Measurements from ENCODE around the gene UBASH3A. TPM values are rescaled to one million over a fixed set of nuclear protein-coding genes. Genes with fewer than 3 reads are reported as not detected.

UBASH3A gene
- polyA plus RNA-seq, 3 donors, result not detected

DNA sequence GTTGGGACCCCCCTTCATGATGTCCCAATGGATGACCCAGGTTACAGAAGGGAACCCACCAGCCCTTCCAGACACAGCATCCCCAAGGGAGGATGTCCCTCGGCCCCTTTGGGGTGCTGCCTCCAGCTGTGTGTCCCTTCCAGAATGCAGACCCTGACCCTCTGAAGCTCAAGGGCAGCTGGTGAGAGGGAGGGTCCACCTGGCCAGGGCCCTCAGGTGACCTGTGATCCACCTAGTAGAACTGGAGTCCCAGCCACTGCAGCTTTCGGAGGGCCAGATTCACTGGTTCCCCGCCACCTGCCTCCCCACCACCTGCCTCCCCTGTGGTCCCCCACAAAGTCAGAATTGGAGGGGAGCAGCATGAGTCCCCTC, 27.8 kb upstream of the UBASH3A start:
- Mint-ChIP-seq H3K9me3 (no peaks in the 10 kb centered on the region), H3K4me3 (no peak overlapping the region), H3K36me3 (no peaks in the 10 kb centered on the region), H3K27me3 (ENCODE audit: low read depth in 3 of 3) (peaks cover 3 to 8% (median 7%) of the 10 kb centered on the region in 3 donors), H3K4me1 (peaks cover 6% of the 10 kb centered on the region), H3K27ac (no peak overlapping the region)
- TF ChIP-seq, protein P1, sequence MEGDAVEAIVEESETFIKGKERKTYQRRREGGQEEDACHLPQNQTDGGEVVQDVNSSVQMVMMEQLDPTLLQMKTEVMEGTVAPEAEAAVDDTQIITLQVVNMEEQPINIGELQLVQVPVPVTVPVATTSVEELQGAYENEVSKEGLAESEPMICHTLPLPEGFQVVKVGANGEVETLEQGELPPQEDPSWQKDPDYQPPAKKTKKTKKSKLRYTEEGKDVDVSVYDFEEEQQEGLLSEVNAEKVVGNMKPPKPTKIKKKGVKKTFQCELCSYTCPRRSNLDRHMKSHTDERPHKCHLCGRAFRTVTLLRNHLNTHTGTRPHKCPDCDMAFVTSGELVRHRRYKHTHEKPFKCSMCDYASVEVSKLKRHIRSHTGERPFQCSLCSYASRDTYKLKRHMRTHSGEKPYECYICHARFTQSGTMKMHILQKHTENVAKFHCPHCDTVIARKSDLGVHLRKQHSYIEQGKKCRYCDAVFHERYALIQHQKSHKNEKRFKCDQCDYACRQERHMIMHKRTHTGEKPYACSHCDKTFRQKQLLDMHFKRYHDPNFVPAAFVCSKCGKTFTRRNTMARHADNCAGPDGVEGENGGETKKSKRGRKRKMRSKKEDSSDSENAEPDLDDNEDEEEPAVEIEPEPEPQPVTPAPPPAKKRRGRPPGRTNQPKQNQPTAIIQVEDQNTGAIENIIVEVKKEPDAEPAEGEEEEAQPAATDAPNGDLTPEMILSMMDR (IDR thresholded peaks at IDR 0.05), result no peak
- Histone ChIP-seq H3K36me3 (replicated peaks in 1 of 2; ENCODE audit: control insufficient read depth in 1 of 2, insufficient read depth in 2 of 2, low read length in 2 of 2) (no peaks in the 10 kb centered on the region), H3K4me2 (replicated peaks; ENCODE audit: extremely low read depth, low read length, poor library complexity, severe bottlenecking) (no peak overlapping the region), H3K9ac (ENCODE audit: insufficient read depth, low read length, poor library complexity, severe bottlenecking) (no peak overlapping the region), H3K4me3 (replicated peaks in 1 of 3; ENCODE audit: low read depth in 2 of 3, low read length in 3 of 3) (no peak overlapping the region), H3K79me2 (ENCODE audit: insufficient read depth, low read length) (no peaks in the 10 kb centered on the region), H3K27ac (ENCODE audit: low read depth in 1 of 2, low read length in 2 of 2) (no peak overlapping the region), H3K9me3 (replicated peaks in 1 of 2; ENCODE audit: control insufficient read depth in 1 of 2, insufficient read depth in 1 of 2, low read length in 2 of 2) (no peaks in the 10 kb centered on the region), H2AFZ (ENCODE audit: insufficient read depth, low read depth, low read length, poor library complexity, severe bottlenecking) (no peak overlapping the region), H3K27me3 (ENCODE audit: control insufficient read depth in 2 of 2, insufficient read depth in 2 of 2, low read length in 2 of 2) (no peaks in the 10 kb centered on the region), H4K20me1 (ENCODE audit: insufficient read depth, low read length) (no peaks in the 10 kb centered on the region), H3K4me1 (ENCODE audit: control insufficient read depth in 1 of 2, insufficient read depth in 2 of 2, low read length in 2 of 2) (no peaks in the 10 kb centered on the region)
- 100% methylated on average over 1 of the region's 3 CpGs for WGBS (ENCODE audit: insufficient coverage)
- no peak for DNase-seq
- intact Hi-C loops (cut with micrococcal nuclease), result no loop called here

DNA sequence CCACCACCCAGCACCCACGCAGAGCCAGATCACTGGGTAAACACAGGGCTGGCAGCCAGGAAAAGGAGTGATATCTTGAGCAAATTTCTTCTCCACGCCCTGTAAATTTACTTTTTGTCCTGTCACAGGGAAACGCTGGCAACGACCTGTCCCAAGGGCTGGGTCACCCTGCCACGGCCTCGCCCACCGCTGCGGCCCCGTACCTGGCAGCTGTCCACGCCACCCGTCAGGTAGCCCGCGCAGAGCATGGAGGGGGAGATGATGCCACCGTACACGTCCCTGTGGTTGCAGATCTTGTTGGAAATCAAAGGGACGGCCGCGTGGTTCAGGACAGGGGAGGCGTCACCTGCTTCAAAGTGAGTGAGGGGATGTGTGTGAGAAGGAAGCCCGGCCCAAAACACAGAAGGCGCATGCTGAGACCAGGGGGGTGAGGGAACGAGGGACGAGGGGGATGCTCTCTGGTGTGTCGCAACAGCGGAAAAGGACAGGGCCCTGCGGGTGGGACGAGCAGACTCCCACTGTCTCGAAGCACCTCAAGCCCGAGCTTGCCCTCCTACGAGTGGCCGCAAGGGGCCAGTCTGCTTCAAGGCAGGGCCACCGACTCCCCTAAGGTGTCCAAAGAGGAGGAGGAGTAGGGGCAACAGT, 27.2 kb upstream of the UBASH3A start:
- TF ChIP-seq, protein P1 (IDR thresholded peaks at IDR 0.05), result peak; percentile 48
- Histone ChIP-seq H3K9ac (ENCODE audit: insufficient read depth, low read length, poor library complexity, severe bottlenecking) (no peak overlapping the region), H3K36me3 (replicated peaks in 1 of 2; ENCODE audit: control insufficient read depth in 1 of 2, insufficient read depth in 2 of 2, low read length in 2 of 2) (no peaks in the 10 kb centered on the region), H3K4me1 (ENCODE audit: control insufficient read depth in 1 of 2, insufficient read depth in 2 of 2, low read length in 2 of 2) (no peaks in the 10 kb centered on the region), H4K20me1 (ENCODE audit: insufficient read depth, low read length) (no peaks in the 10 kb centered on the region), H3K27me3 (ENCODE audit: control insufficient read depth in 2 of 2, insufficient read depth in 2 of 2, low read length in 2 of 2) (no peaks in the 10 kb centered on the region), H3K27ac (ENCODE audit: low read depth in 1 of 2, low read length in 2 of 2) (no peak overlapping the region), H3K4me3 (replicated peaks in 1 of 3; ENCODE audit: low read depth in 2 of 3, low read length in 3 of 3) (no peak overlapping the region), H3K4me2 (replicated peaks; ENCODE audit: extremely low read depth, low read length, poor library complexity, severe bottlenecking) (no peak overlapping the region), H3K79me2 (ENCODE audit: insufficient read depth, low read length) (no peaks in the 10 kb centered on the region), H2AFZ (ENCODE audit: insufficient read depth, low read depth, low read length, poor library complexity, severe bottlenecking) (no peak overlapping the region), H3K9me3 (replicated peaks in 1 of 2; ENCODE audit: control insufficient read depth in 1 of 2, insufficient read depth in 1 of 2, low read length in 2 of 2) (peaks cover under 1 to 4% of the 10 kb centered on the region in 2 donors)
- intact Hi-C loops (cut with micrococcal nuclease), result no loop called here
- H3K4me3 Mint-ChIP-seq, result no peak overlapping the region
- H3K27ac Mint-ChIP-seq, result no peak overlapping the region
- H3K4me1 Mint-ChIP-seq, result peaks cover 6% of the 10 kb centered on the region
- H3K27me3 Mint-ChIP-seq (ENCODE audit: low read depth in 3 of 3), result peaks cover 3 to 8% (median 7%) of the 10 kb centered on the region in 3 donors
- no peak for DNase-seq
- no peaks in the 10 kb centered on the region for H3K36me3 Mint-ChIP-seq
- 80% methylated on average over 27 of the region's 32 CpGs for WGBS (ENCODE audit: insufficient coverage)
- peaks cover under 1 to 2% (median 2%) of the 10 kb centered on the region in 7 donors for H3K9me3 Mint-ChIP-seq
